NCI-H345 treated with DMSO at 0.1 percent for 48 hours (cell line): ENCODE results near the gene DENND2D.

Source experiments
- DNase-seq: peaks from one replicate; lab custom pipeline; 2025; ENCODE audit not compliant: unreplicated experiment; lab: John Stamatoyannopoulos, UW

The DENND2D gene

GRCh38 chr1:111204201-111204982 is 3.9 kb upstream of the DENND2D start:
- DNase-seq: no peak

- peak; percentile 16 for DNase-seq
These were observed 3.3 kb upstream of the DENND2D start for GRCh38 chr1:111203681-111204200.

GRCh38 chr1:111202707-111203623 is 2.5 kb upstream of the DENND2D start:
- no peak for DNase-seq

- no peak for DNase-seq
These were observed 1.9 kb upstream of the DENND2D start for GRCh38 chr1:111202366-111202706.

- no peak for DNase-seq
These were observed 1.0 kb upstream of the DENND2D start for GRCh38 chr1:111201275-111202090.

GRCh38 chr1:111200802-111201161 is 336 bp upstream of the DENND2D start:
- DNase-seq: no peak

GRCh38 chr1:111199329-111199728 is 1.1 kb downstream of the DENND2D start:
- no peak for DNase-seq

GRCh38 chr1:111198836-111199235 is 1.6 kb downstream of the DENND2D start:
- no peak for DNase-seq

- DNase-seq: no peak
These were observed 2.7 kb downstream of the DENND2D start for GRCh38 chr1:111197598-111198284.

- DNase-seq: no peak
These were observed 4.2 kb downstream of the DENND2D start for GRCh38 chr1:111196213-111196612.

GRCh38 chr1:111195002-111195684 is 5.3 kb downstream of the DENND2D start:
- DNase-seq: no peak

- no peak for DNase-seq
These were observed 6.5 kb downstream of the DENND2D start for GRCh38 chr1:111193712-111194480.

GRCh38 chr1:111192658-111193519 is 7.6 kb downstream of the DENND2D start:
- no peak for DNase-seq

- no peak for DNase-seq
These were observed 8.4 kb downstream of the DENND2D start for GRCh38 chr1:111192074-111192473.

- DNase-seq: no peak
These were observed 8.9 kb downstream of the DENND2D start for GRCh38 chr1:111191496-111191895.

- no peak for DNase-seq
These were observed 9.5 kb downstream of the DENND2D start for GRCh38 chr1:111190931-111191451.

- DNase-seq: no peak
These were observed 15.8 kb downstream of the DENND2D start for GRCh38 chr1:111184663-111185062.
